ENCODE measurements around the gene TTC17.
A peak's percentile ranks its signal among the peaks of the same experiment; 100 is the strongest.
"Not testable (repeated sequence)": the region's sequence is repeated elsewhere in the genome, so short reads cannot be mapped to it uniquely, and the experiment has no call there.

TTC17 gene, protein sequence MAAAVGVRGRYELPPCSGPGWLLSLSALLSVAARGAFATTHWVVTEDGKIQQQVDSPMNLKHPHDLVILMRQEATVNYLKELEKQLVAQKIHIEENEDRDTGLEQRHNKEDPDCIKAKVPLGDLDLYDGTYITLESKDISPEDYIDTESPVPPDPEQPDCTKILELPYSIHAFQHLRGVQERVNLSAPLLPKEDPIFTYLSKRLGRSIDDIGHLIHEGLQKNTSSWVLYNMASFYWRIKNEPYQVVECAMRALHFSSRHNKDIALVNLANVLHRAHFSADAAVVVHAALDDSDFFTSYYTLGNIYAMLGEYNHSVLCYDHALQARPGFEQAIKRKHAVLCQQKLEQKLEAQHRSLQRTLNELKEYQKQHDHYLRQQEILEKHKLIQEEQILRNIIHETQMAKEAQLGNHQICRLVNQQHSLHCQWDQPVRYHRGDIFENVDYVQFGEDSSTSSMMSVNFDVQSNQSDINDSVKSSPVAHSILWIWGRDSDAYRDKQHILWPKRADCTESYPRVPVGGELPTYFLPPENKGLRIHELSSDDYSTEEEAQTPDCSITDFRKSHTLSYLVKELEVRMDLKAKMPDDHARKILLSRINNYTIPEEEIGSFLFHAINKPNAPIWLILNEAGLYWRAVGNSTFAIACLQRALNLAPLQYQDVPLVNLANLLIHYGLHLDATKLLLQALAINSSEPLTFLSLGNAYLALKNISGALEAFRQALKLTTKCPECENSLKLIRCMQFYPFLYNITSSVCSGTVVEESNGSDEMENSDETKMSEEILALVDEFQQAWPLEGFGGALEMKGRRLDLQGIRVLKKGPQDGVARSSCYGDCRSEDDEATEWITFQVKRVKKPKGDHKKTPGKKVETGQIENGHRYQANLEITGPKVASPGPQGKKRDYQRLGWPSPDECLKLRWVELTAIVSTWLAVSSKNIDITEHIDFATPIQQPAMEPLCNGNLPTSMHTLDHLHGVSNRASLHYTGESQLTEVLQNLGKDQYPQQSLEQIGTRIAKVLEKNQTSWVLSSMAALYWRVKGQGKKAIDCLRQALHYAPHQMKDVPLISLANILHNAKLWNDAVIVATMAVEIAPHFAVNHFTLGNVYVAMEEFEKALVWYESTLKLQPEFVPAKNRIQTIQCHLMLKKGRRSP

DNA sequence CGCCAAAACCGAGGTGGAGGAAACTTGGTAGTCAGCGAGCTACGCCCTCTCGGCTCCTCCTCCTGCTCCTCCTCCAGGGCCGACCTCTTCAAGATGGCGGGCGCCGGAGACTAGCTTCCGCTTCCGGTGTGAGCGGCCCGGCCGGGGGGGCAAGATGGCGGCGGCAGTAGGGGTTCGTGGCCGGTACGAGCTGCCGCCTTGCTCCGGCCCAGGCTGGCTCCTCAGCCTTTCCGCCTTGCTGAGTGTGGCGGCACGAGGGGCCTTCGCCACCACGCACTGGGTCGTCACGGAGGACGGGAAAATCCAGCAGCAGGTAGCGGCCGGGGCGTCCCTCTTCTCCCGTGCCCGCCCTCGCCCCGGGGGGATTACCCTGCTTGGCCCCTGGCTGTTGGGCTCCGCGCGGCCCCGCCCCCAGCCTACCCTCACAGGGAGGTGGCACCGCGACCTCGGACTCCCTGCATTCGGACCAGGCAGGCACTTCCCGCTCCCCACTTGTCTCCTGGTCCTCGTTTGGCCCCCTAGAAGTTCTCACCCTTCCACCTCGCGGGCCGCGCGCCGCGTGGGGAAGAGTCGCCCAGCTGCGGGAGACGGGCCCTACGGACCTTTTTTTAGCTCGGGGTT, at the start of gene TTC17:
Gene TTC17, plus strand, starts transcription at position 120 of the 621 bp plus-strand sequence. Its CDS starts 35 bp downstream, at position 155.
- Mint-ChIP-seq H3K27me3 (no peaks in the 10 kb centered on the region), H3K4me3 (peak within 1 kb of the TSS; percentile 99 to 100), H3K9me3 (no peaks in the 10 kb centered on the region), H3K27ac (peak within 1 kb of the TSS; percentile 99 to 100), H3K4me1 (peaks cover 27% of the 10 kb centered on the region)
- DNase-seq: peak; percentile 89 to 94
- peak; percentile 95 for ATAC-seq

DNA sequence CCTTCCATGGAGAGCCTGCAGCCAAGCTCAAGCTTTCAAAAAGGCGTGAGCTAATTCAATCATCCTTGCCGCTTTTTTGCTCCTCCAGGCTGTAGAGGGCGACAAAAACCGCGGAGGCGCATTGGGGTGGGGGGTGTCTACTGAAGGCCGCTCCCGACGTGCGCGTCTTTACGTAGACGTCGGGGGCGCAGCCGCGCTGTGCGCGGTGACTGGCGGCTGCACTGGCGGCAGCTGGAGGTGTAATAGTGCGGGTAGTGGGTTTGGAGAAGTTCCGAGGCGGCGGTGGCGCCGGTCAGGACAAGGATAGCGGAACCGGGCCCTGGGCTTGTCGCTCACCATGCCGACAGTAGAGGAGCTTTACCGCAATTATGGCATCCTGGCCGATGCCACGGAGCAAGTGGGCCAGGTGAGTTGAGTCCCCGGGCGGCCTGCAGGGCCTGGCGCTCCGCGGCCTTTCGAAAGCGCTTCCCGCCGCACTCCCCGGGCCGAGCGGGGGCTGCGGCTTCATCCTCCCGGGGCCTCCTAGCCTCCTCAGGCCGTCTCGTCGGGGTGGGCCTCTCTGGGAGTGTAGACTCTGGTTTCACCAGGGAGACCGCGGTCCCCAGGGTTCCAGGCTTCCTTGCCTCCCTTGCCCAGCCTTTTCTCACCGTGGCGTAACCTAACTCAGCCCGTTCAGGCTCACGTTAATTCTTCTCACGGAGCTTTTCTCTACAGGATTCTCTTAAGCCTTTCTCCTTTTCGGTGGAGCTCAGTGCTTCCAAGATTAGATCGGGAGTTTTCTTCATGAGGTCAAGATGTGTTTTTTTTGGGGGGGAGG, 46.7 kb upstream of the TTC17 start, which contains the start of gene API5:
Gene API5, plus strand, starts transcription at position 206 of the 817 bp plus-strand sequence. Its CDS starts 132 bp downstream, at position 338.
- Mint-ChIP-seq H3K4me1 (peaks cover 42% of the 10 kb centered on the region), H3K9me3 (no peaks in the 10 kb centered on the region), H3K27ac (peak within 1 kb of the TSS; percentile 96 to 98), H3K4me3 (peak within 1 kb of the TSS; percentile 92 to 100), H3K27me3 (no peaks in the 10 kb centered on the region)
- DNase-seq: peak; percentile 92 to 95
- peak; percentile 94 for ATAC-seq

DNA sequence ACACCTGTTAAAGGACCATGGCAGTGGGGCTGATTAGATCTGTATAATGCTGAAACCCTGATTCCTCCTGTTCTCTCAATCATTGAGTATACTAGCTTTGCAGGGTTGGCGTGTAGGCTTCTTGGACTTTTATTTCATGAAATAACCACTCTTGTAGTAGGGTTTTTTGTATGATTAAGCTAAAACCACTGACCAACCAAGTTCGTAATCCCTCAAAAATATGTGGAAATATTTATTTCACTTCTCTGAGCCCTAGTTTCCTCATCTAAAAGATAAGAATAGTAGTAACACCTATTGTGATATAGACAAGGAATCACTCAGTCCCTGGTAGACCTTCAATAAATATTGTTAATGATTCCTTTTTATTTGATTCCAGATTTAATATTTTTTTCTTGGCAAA, 42.8 kb upstream of the TTC17 start:
- Mint-ChIP-seq H3K4me3 (peak overlapping the region; percentile 25 to 51), H3K27ac (no peak overlapping the region), H3K9me3 (no peaks in the 10 kb centered on the region), H3K4me1 (peaks cover 48% of the 10 kb centered on the region), H3K27me3 (no peaks in the 10 kb centered on the region)
- DNase-seq: no peak
- ATAC-seq: no peak

DNA sequence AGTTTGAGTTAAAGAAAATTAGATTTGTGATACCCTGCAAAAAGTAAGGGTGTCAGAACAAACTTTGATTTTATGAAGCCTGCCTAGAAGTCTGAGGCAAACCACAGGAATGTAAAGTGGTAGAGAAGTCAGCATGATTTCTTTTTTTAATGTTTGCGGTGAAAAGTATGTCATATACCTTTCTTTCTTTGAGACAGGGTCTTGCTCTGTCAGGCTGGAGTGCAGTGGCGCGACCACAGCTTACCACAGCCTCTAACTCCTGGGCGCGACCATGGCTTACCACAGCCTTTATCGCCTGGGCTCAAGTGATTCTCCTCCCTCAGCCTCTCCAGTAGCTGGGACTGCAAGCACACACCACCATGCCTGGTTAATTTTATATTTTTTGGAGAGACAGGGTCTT, 42.3 kb upstream of the TTC17 start:
- Mint-ChIP-seq H3K9me3 (no peaks in the 10 kb centered on the region), H3K27me3 (no peaks in the 10 kb centered on the region), H3K27ac (peak overlapping the region; percentile 7 to 71), H3K4me1 (peaks cover 48% of the 10 kb centered on the region), H3K4me3 (peak overlapping the region; percentile 25 to 51)
- peak; percentile 27 to 56 for DNase-seq
- peak; percentile 53 for ATAC-seq

DNA sequence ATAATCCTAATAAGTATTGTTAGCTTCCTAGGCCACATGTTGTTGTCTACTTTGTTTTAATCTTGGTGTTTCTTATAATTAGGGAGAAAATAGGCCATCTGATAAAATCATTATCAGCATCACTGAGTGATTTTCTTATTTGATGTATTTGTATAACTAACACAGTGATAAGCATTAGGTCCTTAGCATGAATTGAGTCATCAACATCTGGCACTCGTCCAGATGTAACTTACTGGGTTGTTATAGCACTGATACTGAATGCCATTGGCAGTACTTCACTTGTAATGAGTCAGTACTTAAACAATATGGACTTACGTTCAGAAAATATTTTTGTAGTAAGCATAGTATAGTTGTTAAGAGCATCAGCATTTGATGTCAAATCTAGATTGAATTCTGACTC, 30.7 kb upstream of the TTC17 start:
- Mint-ChIP-seq H3K4me1 (no peaks in the 10 kb centered on the region), H3K9me3 (no peaks in the 10 kb centered on the region), H3K4me3 (no peak overlapping the region), H3K27ac (no peak overlapping the region), H3K27me3 (no peaks in the 10 kb centered on the region)
- DNase-seq (no peak), ATAC-seq (no peak)

DNA sequence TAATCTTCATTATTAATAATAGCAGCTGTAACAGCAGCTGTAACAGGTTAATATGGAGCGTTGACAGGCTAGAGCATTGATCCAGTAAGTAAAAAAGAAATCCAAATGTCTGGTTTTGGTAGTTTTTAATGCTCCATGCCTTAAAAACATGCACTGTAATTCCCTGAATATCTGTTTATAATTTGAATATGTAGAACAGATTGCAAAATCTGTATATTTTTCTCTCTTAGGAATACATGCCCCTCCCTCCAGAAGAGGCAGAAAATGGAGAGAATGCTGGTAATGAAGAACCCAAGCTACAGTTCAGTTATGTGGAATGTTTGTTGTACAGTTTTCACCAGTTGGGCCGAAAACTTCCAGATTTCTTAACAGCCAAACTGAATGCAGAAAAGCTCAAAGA, 30.2 kb upstream of the TTC17 start:
- Mint-ChIP-seq H3K4me1 (no peaks in the 10 kb centered on the region), H3K9me3 (no peaks in the 10 kb centered on the region), H3K27ac (no peak overlapping the region), H3K4me3 (no peak overlapping the region), H3K27me3 (no peaks in the 10 kb centered on the region)
- no peak for DNase-seq
- no peak for ATAC-seq

DNA sequence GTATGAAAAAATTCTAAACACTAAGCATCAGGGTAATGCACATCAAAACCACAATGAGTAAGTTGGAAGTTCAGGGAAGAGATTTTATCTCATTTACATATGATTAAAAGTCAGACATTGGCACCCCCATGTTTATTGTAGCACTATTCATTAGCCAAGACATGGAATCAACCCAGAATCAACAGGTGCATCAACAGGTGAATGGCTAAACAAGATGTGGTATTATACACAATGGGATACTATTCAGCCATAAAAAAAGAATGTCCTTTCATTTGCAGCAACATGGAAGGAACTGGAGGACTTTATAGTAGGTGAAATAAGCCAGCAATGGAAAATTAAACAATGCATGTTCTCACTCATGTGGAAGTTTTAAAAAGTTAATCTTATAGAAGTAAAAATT, 17.6 kb upstream of the TTC17 start:
- Mint-ChIP-seq H3K4me1 (no peaks in the 10 kb centered on the region), H3K9me3 (peaks cover 0 to 4% of the 10 kb centered on the region in 2 donors), H3K27ac (no peak overlapping the region), H3K27me3 (no peaks in the 10 kb centered on the region), H3K4me3 (no peak overlapping the region)
- ATAC-seq: no peak
- no peak for DNase-seq

DNA sequence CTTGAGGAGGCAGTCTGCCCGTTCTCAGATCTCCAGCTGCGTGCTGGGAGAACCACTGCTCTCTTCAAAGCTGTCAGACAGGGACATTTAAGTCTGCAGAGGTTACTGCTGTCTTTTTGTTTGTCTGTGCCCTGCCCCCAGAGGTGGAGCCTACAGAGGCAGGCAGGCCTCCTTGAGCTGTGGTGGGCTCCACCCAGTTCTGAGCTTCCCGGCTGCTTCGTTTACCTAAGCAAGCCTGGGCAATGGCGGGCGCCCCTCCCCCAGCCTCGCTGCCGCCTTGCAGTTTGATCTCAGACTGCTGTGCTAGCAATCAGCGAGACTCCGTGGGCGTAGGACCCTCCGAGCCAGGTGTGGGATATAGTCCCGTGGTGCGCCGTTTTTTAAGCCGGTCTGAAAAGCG, 7.3 kb upstream of the TTC17 start:
- DNase-seq, H3K4me3 Mint-ChIP-seq, H3K4me1 Mint-ChIP-seq, H3K27me3 Mint-ChIP-seq, ATAC-seq, H3K9me3 Mint-ChIP-seq, H3K27ac Mint-ChIP-seq: not testable (repeated sequence)

DNA sequence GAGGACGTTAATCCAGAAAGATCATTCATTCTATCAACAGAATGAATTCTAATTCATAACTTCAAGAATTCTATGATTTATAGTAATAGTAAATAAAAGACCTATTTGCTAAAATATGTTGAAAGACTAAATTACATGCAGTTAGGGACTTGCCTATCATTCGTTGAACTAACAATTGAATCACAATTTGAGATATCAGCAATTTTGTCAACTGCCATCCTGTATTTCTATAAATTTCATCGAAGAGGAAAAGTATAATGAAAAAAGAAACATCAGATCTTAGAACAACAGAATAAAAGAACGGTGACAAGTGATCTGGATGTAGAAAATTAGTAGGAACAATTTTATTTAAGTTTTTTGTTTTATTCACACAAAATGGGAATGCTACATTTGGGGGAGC, 4.4 kb upstream of the TTC17 start:
- H3K27ac Mint-ChIP-seq: no peak overlapping the region
- ATAC-seq: no peak
- H3K4me1 Mint-ChIP-seq: peaks cover 7% of the 10 kb centered on the region
- H3K27me3 Mint-ChIP-seq: no peaks in the 10 kb centered on the region
- no peaks in the 10 kb centered on the region for H3K9me3 Mint-ChIP-seq
- no peak overlapping the region for H3K4me3 Mint-ChIP-seq
- DNase-seq: no peak

DNA sequence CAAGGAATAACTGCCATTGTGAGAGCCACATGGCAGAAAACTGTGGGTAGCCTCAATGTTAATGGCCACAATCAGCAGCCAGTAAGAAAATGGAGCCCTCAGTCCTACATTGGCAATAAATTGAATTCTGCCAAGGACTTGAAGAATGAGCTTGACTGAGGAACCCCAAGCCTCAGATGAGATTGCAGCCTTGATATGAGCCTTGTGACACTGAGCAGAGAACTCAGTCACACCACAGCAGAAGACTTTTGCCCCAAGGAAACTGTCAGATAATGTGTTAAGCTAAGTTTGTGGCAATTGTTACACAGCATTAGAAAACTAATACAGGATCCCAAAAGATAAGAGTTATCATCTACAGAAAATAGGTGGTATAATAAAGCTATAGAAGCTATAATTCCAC, 2.4 kb upstream of the TTC17 start:
- no peak overlapping the region for H3K27ac Mint-ChIP-seq
- ATAC-seq (no peak), DNase-seq (no peak)
- no peaks in the 10 kb centered on the region for H3K9me3 Mint-ChIP-seq
- H3K4me1 Mint-ChIP-seq: peaks cover 16% of the 10 kb centered on the region
- H3K4me3 Mint-ChIP-seq: no peak overlapping the region
- no peaks in the 10 kb centered on the region for H3K27me3 Mint-ChIP-seq

DNA sequence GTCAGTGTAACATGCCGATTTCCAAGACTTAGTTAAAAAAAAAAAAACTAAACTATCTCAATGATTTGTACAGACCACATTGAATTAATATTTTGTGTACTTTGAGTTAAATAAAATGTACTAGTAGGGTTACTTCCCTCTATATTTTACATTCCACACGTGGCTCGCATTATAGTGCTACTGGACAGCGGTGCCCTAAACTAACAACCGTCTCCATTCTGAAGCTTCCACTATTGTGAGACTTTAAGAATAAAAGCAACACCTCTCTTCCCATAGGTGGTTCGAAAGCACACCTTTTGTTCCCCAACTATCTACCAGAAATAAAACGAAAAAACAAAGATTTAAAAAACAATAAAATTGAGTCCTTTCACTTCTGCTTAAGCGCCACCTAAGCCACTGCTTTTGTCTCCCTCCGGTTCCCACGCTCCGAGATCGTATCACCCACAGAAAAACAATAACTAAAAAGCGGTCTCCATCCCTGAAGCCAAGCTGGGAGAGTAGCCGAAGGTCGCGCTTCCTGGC, 380 bp upstream of the TTC17 start:
- H3K4me3 Mint-ChIP-seq: peak overlapping the region; percentile 99 to 100
- no peaks in the 10 kb centered on the region for H3K27me3 Mint-ChIP-seq
- H3K4me1 Mint-ChIP-seq: peaks cover 27% of the 10 kb centered on the region
- H3K9me3 Mint-ChIP-seq: no peaks in the 10 kb centered on the region
- no peak for ATAC-seq
- H3K27ac Mint-ChIP-seq: peak overlapping the region; percentile 99 to 100
- no peak for DNase-seq

DNA sequence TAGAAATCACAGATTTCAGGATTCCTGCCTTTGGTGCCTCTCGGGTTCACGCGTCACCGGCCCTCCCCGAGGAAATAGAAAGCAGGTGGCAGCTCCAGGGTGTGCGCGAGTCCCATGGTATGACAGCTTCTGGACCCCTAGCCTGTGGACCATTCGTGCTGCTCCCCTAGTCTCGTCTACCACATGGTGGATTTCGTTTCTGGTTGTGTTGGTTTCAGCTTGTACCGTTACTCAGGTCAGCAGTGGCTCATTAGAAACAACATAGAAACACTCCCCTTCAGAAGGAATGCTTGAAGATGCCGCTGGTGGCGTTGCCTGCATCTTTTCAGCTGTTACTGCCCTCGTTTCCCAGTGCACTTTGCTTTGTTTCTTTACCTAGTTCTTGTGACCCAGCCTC, 700 bp downstream of the TTC17 start:
- Mint-ChIP-seq H3K27me3 (no peaks in the 10 kb centered on the region), H3K9me3 (no peaks in the 10 kb centered on the region), H3K4me3 (peak overlapping the region; percentile 99 to 100), H3K27ac (peak overlapping the region; percentile 99 to 100), H3K4me1 (peaks cover 27% of the 10 kb centered on the region)
- ATAC-seq: peak; percentile 75
- DNase-seq: no peak

DNA sequence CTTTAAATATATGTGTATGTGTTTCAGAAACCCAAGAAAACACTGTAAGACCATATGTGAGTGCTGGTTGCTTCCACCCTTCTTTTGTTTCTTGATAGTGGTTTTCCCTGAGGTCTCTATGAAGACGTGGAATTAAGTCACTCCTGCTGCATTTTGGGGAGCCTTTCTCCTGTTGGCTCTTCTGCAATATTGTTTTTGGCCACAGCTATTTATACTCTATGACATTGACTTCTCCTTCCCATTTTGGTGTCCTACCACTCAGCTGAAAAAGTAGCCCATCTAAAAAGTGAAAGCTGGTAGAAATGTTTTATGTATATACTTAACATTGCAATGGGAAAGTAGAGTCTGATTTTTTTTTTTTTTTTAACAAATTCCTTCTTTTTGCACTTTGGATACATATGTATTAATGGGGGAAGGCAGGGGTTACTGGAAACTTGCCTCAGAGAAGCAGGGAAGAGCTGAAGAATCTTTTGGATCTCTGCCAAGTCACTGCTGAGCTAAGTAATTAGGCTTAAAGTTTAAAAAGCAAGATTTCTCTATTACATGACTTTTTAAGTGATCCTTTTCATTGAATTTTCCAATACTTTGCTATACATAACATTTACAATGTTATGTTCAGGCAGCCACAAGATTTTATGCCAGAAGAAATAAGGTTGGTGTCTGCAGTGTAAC, 1.8 kb downstream of the TTC17 start:
- Mint-ChIP-seq H3K27me3 (no peaks in the 10 kb centered on the region), H3K4me1 (peaks cover 28% of the 10 kb centered on the region), H3K9me3 (no peaks in the 10 kb centered on the region), H3K27ac (peak overlapping the region; percentile 54 to 99), H3K4me3 (peak overlapping the region; percentile 99 to 100)
- ATAC-seq: no peak
- no peak for DNase-seq

DNA sequence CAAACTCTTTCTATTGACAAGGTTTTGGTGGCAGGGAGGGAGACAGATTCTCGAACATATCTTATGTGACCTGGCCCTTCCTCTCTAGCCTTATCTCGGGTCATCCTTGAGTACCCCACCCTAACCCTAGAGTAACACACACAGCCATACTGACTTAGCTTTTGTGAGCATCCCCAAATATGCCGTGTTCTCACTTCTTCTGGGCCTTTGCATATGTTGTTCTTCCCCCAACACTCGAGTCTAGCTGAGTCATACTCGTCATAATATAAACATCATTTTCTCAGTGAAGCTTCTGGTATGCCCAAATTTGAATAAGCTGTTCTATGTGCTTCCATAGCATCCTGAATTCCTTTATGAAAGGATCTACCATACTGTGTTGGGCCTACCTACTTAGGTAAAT, 8.0 kb downstream of the TTC17 start:
- no peak for ATAC-seq
- H3K4me3 Mint-ChIP-seq: no peak overlapping the region
- peaks cover 44% of the 10 kb centered on the region for H3K4me1 Mint-ChIP-seq
- no peak for DNase-seq
- H3K27me3 Mint-ChIP-seq: no peaks in the 10 kb centered on the region
- H3K9me3 Mint-ChIP-seq: no peaks in the 10 kb centered on the region
- H3K27ac Mint-ChIP-seq: no peak overlapping the region
